ENCODE data around the gene PLCB1.

Gene PLCB1

GRCh38 chr20:8656335-8656734 lies 524.3 kb downstream of the PLCB1 start:
- no peak overlapping the region for H3K4me3 ChIP-seq (ENCODE audit: low read depth, low read length)
- TF ChIP-seq CTCF (IDR thresholded peaks at IDR 0.05; ENCODE audit: low read depth, low read length, missing control alignments): no peak
- no peak for DNase-seq (ENCODE audit: low read depth)

- TF ChIP-seq CTCF (IDR thresholded peaks at IDR 0.05; ENCODE audit: low read depth, low read length, missing control alignments): no peak
- DNase-seq (ENCODE audit: low read depth): no peak
- no peak overlapping the region for H3K4me3 ChIP-seq (ENCODE audit: low read depth, low read length)
Measured at GRCh38 chr20:8657664-8658063, 525.6 kb downstream of the PLCB1 start.

GRCh38 chr20:8658103-8658502 lies 526.0 kb downstream of the PLCB1 start:
- no peak for DNase-seq (ENCODE audit: low read depth)
- TF ChIP-seq CTCF (IDR thresholded peaks at IDR 0.05; ENCODE audit: low read depth, low read length, missing control alignments): no peak
- no peak overlapping the region for H3K4me3 ChIP-seq (ENCODE audit: low read depth, low read length)

- no peak overlapping the region for H3K4me3 ChIP-seq (ENCODE audit: low read depth, low read length)
- DNase-seq (ENCODE audit: low read depth): no peak
- no peak for TF ChIP-seq CTCF (IDR thresholded peaks at IDR 0.05; ENCODE audit: low read depth, low read length, missing control alignments)
Measured at GRCh38 chr20:8661229-8661952, 529.3 kb downstream of the PLCB1 start.

GRCh38 chr20:8662433-8662954 lies 530.4 kb downstream of the PLCB1 start:
- TF ChIP-seq CTCF (IDR thresholded peaks at IDR 0.05; ENCODE audit: low read depth, low read length, missing control alignments): no peak
- DNase-seq (ENCODE audit: low read depth): no peak
- no peak overlapping the region for H3K4me3 ChIP-seq (ENCODE audit: low read depth, low read length)

- no peak for DNase-seq (ENCODE audit: low read depth)
- TF ChIP-seq CTCF (IDR thresholded peaks at IDR 0.05; ENCODE audit: low read depth, low read length, missing control alignments): no peak
- no peak overlapping the region for H3K4me3 ChIP-seq (ENCODE audit: low read depth, low read length)
Measured at GRCh38 chr20:8663424-8663823, 531.4 kb downstream of the PLCB1 start.

GRCh38 chr20:8664778-8665177 lies 532.7 kb downstream of the PLCB1 start:
- DNase-seq (ENCODE audit: low read depth): no peak
- H3K4me3 ChIP-seq (ENCODE audit: low read depth, low read length): no peak overlapping the region
- no peak for TF ChIP-seq CTCF (IDR thresholded peaks at IDR 0.05; ENCODE audit: low read depth, low read length, missing control alignments)
